PC-9 (cell line): ENCODE measurements around the gene FUT7.

ENCODE experiments used
- CTCF ChIP-seq: fragments of 200-600 bp; sonication (generic); conservative IDR thresholded peaks from 2 replicates; pipeline ENCODE4 v1.6.1; 2017; ENCODE audit warnings: mixed run types, antibody characterized with exemption, mild to moderate bottlenecking, moderate library complexity
- EZH2 ChIP-seq: fragments of 200-600 bp; sonication (generic); IDR thresholded peaks from 2 replicates; pipeline ENCODE4 v1.8.0; 2017; ENCODE audit warnings: antibody characterized with exemption, low read depth

GRCh38 chr9:137015976-137016375 lies 15.9 kb downstream of the FUT7 start:
- TF ChIP-seq EZH2 (no peak), CTCF (no peak)
